Hepatic stellate cell (primary cell): ENCODE results near the gene ZMYM3.

ENCODE experiments used
- DNase-seq: peaks from one replicate; pipeline ENCODE4 v3.0.0; 2011; ENCODE audit warnings: low spot score

The ZMYM3 gene

GRCh38 chrX:71214604-71215337 lies 39.2 kb downstream of the ZMYM3 start:
- no peak for DNase-seq

- DNase-seq = no peak
These were observed 39.8 kb downstream of the ZMYM3 start for GRCh38 chrX:71214152-71214551.

- no peak for DNase-seq
These were observed 41.4 kb downstream of the ZMYM3 start for GRCh38 chrX:71212536-71212935.

GRCh38 chrX:71210816-71211215 lies 43.1 kb downstream of the ZMYM3 start:
- no peak for DNase-seq

- DNase-seq = no peak
These were observed 54.5 kb downstream of the ZMYM3 start for GRCh38 chrX:71199252-71200008.

GRCh38 chrX:71198066-71198465 lies 55.9 kb downstream of the ZMYM3 start:
- DNase-seq = no peak

GRCh38 chrX:71195964-71196649 lies 57.8 kb downstream of the ZMYM3 start:
- no peak for DNase-seq

- DNase-seq = no peak
These were observed 62.7 kb downstream of the ZMYM3 start for GRCh38 chrX:71191248-71191647.
